ENCODE measurements around the gene ULBP1.

GRCh38 chr6:149962461-149963211 lies 1.1 kb upstream of the ULBP1 start:
- TF ChIP-seq CTCF (IDR thresholded peaks at IDR 0.05) (no peak), EP300 (IDR thresholded peaks at IDR 0.05) (no peak)
